HUES48 (cell line): ENCODE data around the gene ATP2A3.
"Not testable (repeated sequence)": the region's sequence is repeated elsewhere in the genome, so short reads cannot be mapped to it uniquely, and the experiment has no call there.

Experiments
- H3K27ac ChIP-seq: one replicate; pipeline ENCODE4 v1.7.0; 2013; ENCODE audit warnings: low read depth, low read length, inconsistent platforms
- H3K27me3 ChIP-seq: 2 replicates; pipeline ENCODE4 v1.6.1; 2013; ENCODE audit warnings: mild to moderate bottlenecking, low read length; ENCODE audit not compliant: control insufficient read depth, insufficient read depth
- H3K36me3 ChIP-seq: 2 replicates; pipeline ENCODE4 v1.6.1; 2013; ENCODE audit warnings: low read length; ENCODE audit not compliant: control insufficient read depth, insufficient read depth
- H3K4me1 ChIP-seq: 2 replicates; pipeline ENCODE4 v1.6.1; 2013; ENCODE audit warnings: mild to moderate bottlenecking, low read length; ENCODE audit not compliant: control insufficient read depth, insufficient read depth
- H3K4me3 ChIP-seq: 2 replicates; pipeline ENCODE4 v1.5.1; 2013; ENCODE audit warnings: mild to moderate bottlenecking, low read depth, low read length
- H3K9ac ChIP-seq: 2 replicates; pipeline ENCODE4 v1.6.1; 2013; ENCODE audit warnings: mild to moderate bottlenecking, low read depth, low read length, moderate library complexity
- H3K9me3 ChIP-seq: 2 replicates; pipeline ENCODE4 v1.6.1; 2013; ENCODE audit warnings: low read length; ENCODE audit not compliant: control insufficient read depth, insufficient read depth

ATP2A3 gene

GRCh38 chr17:4004517-4005295 is 40.5 kb upstream of the ATP2A3 start:
- Histone ChIP-seq H3K27me3 (no peaks in the 10 kb centered on the region), H3K4me3 (no peak overlapping the region), H3K36me3 (peaks cover 41% of the 10 kb centered on the region), H3K9ac (no peak overlapping the region), H3K4me1 (0 out of 2 replicates have a peak, but pooled peaks cover 3% of the 10 kb centered on the region), H3K27ac (no peak overlapping the region), H3K9me3 (no peaks in the 10 kb centered on the region)

GRCh38 chr17:4003501-4004421 is 39.5 kb upstream of the ATP2A3 start:
- Histone ChIP-seq H3K27me3 (no peaks in the 10 kb centered on the region), H3K9ac (no peak overlapping the region), H3K36me3 (peaks cover 32% of the 10 kb centered on the region), H3K4me1 (0 out of 2 replicates have a peak, but pooled peaks cover 3% of the 10 kb centered on the region), H3K9me3 (no peaks in the 10 kb centered on the region), H3K27ac (no peak overlapping the region), H3K4me3 (no peak overlapping the region)

- H3K4me1 ChIP-seq, result 0 out of 2 replicates have a peak, but pooled peaks cover 3% of the 10 kb centered on the region
- no peak overlapping the region for H3K27ac ChIP-seq
- H3K27me3 ChIP-seq, result no peaks in the 10 kb centered on the region
- no peaks in the 10 kb centered on the region for H3K9me3 ChIP-seq
- H3K4me3 ChIP-seq, result no peak overlapping the region
- H3K36me3 ChIP-seq, result peaks cover 26% of the 10 kb centered on the region
- H3K9ac ChIP-seq, result no peak overlapping the region
These were observed 38.9 kb upstream of the ATP2A3 start for GRCh38 chr17:4003131-4003500.

DNA sequence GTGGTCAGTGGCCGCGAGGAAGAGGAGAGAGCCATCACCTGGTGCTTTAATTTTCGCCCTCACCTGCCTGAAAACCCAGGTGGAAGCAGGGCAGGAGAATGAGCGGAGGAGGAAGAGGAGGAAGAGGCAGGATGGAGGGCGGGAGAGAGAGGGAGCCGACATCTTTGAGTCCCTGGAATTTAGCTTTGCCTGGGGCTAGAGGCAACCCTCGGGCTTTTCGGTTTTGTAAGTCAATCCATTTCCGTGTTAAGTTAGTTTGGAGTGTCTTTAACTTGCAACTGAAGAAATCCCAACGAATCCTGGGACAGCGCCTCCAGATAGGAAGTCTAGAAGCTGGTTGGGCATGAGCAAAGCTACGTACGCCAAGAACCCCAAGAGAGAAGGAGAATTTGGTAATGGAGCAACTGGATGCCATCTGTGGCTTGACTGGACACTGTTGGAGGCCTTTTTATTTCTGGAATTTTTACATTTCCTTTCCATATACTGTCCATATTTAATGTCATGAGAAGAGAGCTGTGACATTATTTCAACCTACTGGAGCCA is 36.9 kb upstream of the ATP2A3 start:
- no peaks in the 10 kb centered on the region for H3K27me3 ChIP-seq
- H3K36me3 ChIP-seq, result peaks cover 7% of the 10 kb centered on the region
- H3K4me3 ChIP-seq, result no peak overlapping the region
- no peaks in the 10 kb centered on the region for H3K9me3 ChIP-seq
- H3K27ac ChIP-seq, result no peak overlapping the region
- no peak overlapping the region for H3K9ac ChIP-seq
- H3K4me1 ChIP-seq, result 0 out of 2 replicates have a peak, but pooled peaks cover 3% of the 10 kb centered on the region

DNA sequence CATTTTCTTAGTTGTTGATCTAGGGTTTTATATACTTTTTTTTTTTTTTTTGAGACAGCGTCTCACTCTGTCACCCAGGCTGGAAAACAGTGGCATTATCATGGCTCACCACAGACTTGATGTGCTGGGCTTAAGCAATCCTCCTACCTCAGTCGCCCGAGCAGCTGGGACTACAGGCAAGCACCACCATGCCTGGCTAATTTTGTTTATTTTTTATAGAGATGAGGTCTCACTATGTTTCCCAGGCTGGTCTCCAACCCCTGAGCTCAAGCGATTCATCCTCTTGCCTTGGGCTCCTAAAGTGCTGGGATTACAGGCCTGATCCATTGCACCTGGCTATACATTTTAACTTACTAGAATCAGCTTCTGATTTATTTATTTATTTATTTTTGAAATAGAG is 34.2 kb upstream of the ATP2A3 start:
- Histone ChIP-seq H3K4me3 (no peak overlapping the region), H3K9ac (no peak overlapping the region), H3K27me3 (no peaks in the 10 kb centered on the region), H3K36me3 (no peaks in the 10 kb centered on the region), H3K9me3 (no peaks in the 10 kb centered on the region), H3K27ac (no peak overlapping the region), H3K4me1 (no peaks in the 10 kb centered on the region)

GRCh38 chr17:3995067-3995466 is 30.8 kb upstream of the ATP2A3 start:
- Histone ChIP-seq H3K4me1 (no peaks in the 10 kb centered on the region), H3K4me3 (no peak overlapping the region), H3K36me3 (no peaks in the 10 kb centered on the region)

DNA sequence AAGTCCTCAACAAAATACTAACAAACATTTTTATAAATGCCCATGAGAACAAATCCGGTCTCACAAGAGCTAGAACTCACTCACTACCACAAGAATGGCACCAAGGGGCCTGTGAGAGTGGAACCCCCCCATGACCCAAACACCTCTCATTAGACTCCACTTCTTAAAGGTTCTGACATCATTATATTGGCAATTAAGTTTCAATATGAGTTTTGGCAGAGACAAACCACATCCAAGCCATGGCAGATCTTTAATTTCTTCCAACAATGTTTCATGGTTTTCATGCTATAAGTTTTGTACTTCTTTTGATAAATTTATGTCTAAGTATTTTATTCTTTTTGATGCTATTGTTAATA is 30.0 kb upstream of the ATP2A3 start:
- Histone ChIP-seq H3K27me3 (no peaks in the 10 kb centered on the region), H3K4me3 (no peak overlapping the region), H3K36me3 (no peaks in the 10 kb centered on the region), H3K9ac (no peak overlapping the region), H3K27ac (no peak overlapping the region), H3K9me3 (no peaks in the 10 kb centered on the region), H3K4me1 (no peaks in the 10 kb centered on the region)

More at GRCh38 chr17:3995067-3995466, 30.8 kb upstream of the ATP2A3 start:
- Histone ChIP-seq H3K27ac (no peak overlapping the region), H3K9ac (no peak overlapping the region), H3K9me3 (no peaks in the 10 kb centered on the region), H3K27me3 (no peaks in the 10 kb centered on the region)

GRCh38 chr17:3993493-3994220 is 29.4 kb upstream of the ATP2A3 start:
- H3K4me1 ChIP-seq, result no peaks in the 10 kb centered on the region
- H3K9me3 ChIP-seq, result no peaks in the 10 kb centered on the region
- no peaks in the 10 kb centered on the region for H3K36me3 ChIP-seq
- no peak overlapping the region for H3K9ac ChIP-seq
- H3K4me3 ChIP-seq, result no peak overlapping the region
- H3K27ac ChIP-seq, result no peak overlapping the region
- no peaks in the 10 kb centered on the region for H3K27me3 ChIP-seq

- no peaks in the 10 kb centered on the region for H3K9me3 ChIP-seq
- H3K4me3 ChIP-seq, result no peak overlapping the region
- H3K4me1 ChIP-seq, result no peaks in the 10 kb centered on the region
- no peaks in the 10 kb centered on the region for H3K27me3 ChIP-seq
- no peak overlapping the region for H3K27ac ChIP-seq
- H3K9ac ChIP-seq, result no peak overlapping the region
- no peaks in the 10 kb centered on the region for H3K36me3 ChIP-seq
These were observed 28.1 kb upstream of the ATP2A3 start for GRCh38 chr17:3992370-3992769.

GRCh38 chr17:3991699-3992098 is 27.5 kb upstream of the ATP2A3 start:
- not testable (repeated sequence) for H3K9me3 ChIP-seq, H3K36me3 ChIP-seq, H3K27ac ChIP-seq, H3K4me3 ChIP-seq, H3K9ac ChIP-seq, H3K4me1 ChIP-seq, H3K27me3 ChIP-seq
